DMS 273 (cell line): ENCODE data around the gene ZBTB21.
"Not testable (repeated sequence)": the region's sequence is repeated elsewhere in the genome, so short reads cannot be mapped to it uniquely, and the experiment has no call there.

Experiments
- DNase-seq: peaks from one replicate; lab custom pipeline; 2025; ENCODE audit not compliant: unreplicated experiment; lab: John Stamatoyannopoulos, UW

Gene ZBTB21

GRCh38 chr21:41995577-41995976 is 14.6 kb downstream of the ZBTB21 start:
- no peak for DNase-seq

- not testable (repeated sequence) for DNase-seq
Measured at GRCh38 chr21:41994613-41995012, 15.5 kb downstream of the ZBTB21 start.

- no peak for DNase-seq
Measured at GRCh38 chr21:41993744-41994143, 16.4 kb downstream of the ZBTB21 start.

DNA sequence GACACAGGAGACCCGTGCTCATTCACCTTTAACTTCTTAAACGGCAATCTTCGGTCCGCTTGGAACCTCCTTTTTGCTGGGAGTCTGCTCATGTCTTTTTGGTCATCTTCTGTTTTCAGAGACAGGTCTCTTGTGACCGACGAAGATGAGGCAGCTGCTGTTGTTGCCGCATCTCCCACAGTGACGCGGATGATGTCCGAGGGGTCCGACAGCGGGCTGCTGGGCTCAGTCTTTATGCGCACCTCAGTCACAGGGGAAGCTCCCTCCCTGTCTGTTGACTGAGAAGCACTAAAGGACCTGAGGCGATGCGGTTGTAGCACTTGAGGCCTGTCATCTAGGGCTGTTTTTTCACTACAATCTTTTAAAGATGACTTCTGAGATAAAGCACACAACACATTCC is 17.6 kb downstream of the ZBTB21 start:
- no peak for DNase-seq

- DNase-seq: no peak
Measured at GRCh38 chr21:41991659-41992058, 18.5 kb downstream of the ZBTB21 start.

DNA sequence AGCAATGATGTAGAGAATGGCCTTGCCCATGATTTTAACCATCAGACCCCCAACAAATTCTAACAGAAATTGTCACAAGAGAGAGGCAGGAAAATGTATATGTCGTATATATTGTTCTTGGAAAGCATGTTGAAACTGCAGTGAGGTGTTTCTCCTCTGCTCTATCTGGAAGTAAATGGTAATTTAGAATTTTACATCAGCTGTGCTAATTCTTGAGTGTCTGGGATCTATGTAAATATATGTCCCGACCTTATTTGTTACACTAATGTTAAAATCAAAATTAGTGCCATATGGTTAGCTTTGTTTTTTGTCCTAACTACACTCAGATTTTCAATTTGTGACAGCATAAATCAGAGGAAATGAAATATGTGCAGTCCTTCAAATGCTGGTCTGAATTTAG is 20.5 kb downstream of the ZBTB21 start:
- DNase-seq: no peak

- DNase-seq: no peak
Measured at GRCh38 chr21:41987310-41987709, 22.9 kb downstream of the ZBTB21 start.

- no peak for DNase-seq
Measured at GRCh38 chr21:41985662-41986416, 24.3 kb downstream of the ZBTB21 start.

- no peak for DNase-seq
Measured at GRCh38 chr21:41983229-41983628, 26.9 kb downstream of the ZBTB21 start.

DNA sequence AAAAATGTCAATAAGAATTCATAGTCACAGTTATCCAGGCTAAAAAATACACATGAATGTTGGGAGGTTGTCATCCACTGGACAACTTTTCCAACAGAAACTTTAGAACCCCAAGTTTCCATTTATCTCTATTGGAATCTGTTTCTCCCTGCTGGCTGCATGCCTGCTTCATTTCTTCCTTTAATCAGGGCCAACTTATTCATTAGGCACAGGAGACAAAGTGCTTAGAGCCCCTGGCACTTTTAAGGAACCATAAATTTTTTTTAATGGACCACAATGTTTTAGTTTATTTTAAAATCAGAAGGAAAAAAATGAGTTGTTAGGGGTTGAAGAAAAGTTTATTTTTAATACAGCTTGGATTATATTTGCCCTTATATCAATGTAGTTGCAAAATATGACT is 29.6 kb downstream of the ZBTB21 start:
- DNase-seq: no peak

DNA sequence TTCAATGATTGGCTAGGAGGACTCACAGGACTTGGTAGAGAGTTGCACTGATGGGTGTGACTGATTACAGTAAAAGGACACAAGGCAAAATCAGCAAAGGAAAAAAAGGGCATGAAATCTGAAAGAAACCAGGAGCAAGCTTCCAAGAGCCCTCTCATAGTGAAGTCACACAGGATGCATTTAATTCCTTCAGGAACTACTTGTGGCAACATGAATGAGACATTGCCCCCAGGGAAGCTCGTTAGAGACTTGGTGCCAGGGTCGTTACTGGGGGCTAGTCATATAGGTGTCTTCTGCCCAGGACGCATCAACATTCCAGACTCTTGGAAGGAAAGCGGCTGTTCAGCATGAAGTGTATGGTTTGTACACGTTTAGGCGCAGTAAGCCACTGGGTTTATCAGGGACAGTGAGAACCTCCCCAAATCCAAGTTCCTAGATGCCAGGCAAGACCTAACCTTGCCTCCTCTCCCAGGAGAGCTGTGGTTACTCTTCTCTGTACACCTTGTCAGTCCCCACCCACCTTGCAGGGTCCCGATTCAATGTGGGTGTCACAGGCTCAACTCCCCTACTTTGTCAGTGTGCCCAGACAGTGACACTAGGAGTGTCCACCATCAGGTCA is 30.3 kb downstream of the ZBTB21 start:
- no peak for DNase-seq

DNA sequence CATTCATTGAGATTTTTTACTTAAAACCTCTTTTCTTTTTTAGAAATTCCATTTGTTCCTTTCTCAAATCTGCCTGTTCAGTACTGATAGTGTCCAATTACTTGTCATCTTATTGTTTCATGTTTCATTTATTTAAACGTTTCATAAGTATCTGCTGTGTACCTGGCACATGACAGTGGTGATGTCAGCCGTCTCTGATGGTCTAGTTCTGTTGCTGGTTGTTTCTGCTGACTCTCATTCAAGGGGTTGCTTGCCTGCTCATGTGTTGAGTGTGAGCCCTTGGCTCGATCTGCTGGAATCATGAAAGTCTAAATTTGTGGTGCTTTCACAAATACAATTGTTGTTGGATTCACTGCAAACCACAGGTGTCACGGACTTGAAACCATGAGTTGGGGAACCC is 30.8 kb downstream of the ZBTB21 start:
- DNase-seq: no peak

DNA sequence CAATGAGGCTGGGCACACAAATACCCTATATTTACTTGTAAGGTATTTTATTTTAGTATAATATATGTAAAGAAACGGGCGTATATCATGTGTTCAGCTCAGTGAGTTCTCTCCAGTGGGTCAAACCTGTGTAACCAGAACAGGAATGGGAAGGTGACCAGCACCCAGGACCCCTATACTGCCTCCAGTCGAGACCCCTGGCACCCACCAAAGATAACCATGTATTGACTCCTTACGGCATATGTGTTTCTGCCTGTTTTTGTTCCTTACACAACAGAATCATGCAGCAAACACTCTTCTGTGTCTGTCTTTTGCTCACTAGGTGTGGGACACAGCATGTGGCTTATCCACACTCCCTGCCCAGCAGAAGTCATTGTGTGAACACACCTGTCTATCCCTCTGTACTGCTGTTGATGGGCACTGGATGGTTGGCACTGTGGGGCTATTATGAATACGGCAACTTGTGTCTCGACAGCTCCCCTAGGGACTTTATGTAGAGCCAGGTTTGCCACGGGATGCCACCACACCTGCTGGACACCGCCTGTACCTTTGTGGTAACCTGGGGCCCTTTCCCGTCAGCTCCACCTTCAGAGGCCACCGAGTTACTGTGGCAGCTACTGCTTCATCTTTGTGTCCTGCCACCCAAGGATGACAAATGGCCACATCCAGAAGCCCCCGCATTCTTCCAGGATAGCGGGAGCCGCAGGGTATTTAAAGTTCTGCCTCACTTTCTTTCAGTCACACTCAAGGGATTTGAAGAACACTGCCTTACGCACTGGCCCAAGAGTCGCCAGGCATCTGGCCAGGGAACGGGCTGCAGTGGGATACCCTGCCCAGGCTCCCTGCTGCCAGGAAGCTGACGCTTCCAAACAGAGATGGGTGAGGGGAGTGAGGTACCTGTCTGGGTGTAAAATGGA is 32.9 kb downstream of the ZBTB21 start:
- DNase-seq: no peak

DNA sequence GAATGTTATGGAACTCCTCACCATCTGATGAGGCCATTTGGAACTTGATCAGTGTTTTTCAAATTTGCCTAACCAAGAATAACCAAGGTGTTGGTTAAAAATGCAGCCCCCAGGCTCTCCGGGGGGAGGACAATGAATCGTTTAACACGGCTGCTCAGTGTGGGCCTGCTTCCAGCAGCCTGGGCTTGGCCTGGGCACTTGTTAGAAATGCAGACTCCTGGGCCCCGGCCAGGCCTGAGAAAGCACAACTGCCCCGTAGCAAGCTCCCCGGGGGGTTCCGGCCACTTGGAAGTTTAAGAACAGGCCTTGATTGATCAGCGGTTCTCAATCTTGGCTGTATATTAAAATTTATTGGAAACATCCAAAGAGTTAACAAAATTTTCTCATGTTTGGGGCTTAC is 33.5 kb downstream of the ZBTB21 start:
- DNase-seq: no peak

DNA sequence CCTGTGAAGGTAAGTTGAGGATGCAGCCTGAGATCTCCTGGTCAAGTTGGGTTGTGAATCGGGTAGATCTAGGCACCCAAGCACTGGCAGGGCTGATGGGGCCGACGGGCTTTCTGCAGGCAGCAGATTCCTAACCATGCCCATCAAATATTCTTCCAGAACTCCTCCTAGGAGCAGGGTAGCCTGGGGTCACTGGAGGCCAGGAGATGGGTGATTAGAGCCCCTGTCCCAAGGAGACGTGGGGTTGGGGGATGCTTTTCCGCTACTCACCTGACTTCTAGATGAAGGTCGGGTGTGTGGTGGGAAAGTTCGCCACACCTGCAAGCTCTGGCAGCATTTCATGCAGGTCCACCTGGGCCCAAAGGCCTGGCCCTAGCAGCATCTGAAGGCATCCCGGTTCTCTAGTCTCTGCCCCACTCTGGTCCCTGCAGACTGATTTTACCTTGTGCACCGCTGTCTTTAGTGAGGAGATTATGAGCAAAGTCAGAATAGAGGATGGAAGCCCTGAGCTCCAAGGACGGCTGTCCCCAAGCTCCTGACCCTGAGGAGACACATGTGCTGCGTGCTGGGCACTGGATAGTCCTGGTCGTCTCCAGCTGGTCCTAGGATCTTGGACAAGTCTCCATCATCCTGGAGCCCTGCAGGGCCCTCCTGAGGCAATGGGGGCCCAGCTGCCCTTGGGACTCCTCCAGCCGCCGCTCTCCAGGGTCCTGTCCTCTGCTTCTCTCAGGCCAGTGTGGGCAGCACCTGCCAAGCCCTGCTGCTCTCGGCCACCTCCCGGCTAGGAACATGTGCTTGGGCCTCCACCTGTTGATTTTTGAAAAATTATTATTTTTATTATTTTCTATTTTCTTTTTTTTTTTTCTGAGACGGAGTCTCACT is 34.5 kb downstream of the ZBTB21 start:
- no peak for DNase-seq

- no peak for DNase-seq
Measured at GRCh38 chr21:41974752-41975053, 35.5 kb downstream of the ZBTB21 start.

- DNase-seq: peak; percentile 50
Measured at GRCh38 chr21:41973861-41974751, 36.1 kb downstream of the ZBTB21 start.

GRCh38 chr21:41973427-41973831 is 36.7 kb downstream of the ZBTB21 start:
- DNase-seq: no peak

GRCh38 chr21:41972511-41973205 is 37.5 kb downstream of the ZBTB21 start:
- no peak for DNase-seq
